PC-9 (cell line): ENCODE data around the gene SLC9A6.

Experiments used
- EZH2 ChIP-seq: fragments of 200-600 bp; sonication (generic); IDR thresholded peaks from 2 replicates; pipeline ENCODE4 v1.8.0; 2017; ENCODE audit warnings: antibody characterized with exemption, low read depth
- TF ChIP-seq, protein P1 (sequence below): fragments of 200-600 bp; sonication (generic); conservative IDR thresholded peaks from 2 replicates; pipeline ENCODE4 v1.6.1; 2017; ENCODE audit warnings: mixed run types, antibody characterized with exemption, mild to moderate bottlenecking, moderate library complexity

DNA sequence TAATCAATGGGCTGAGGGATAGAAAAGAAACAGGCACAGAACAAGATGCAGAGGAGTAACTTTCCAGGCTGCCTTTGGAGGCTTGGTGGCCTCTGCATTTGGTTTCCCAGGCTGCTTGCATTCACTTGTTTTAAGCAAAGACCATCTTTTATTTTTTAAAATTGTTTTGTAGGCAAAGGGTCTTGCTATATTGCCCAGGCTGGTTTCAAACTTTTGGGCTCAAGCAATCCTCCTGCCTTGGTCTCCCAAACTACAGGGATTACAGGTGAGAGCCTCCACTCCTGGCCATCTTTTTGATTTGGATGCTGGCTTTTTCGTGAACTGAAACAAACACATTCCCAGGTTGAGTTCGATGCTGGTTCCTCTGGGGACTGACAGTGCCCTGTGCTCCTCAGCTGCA, 74.1 kb downstream of the SLC9A6 start:
- TF ChIP-seq EZH2: no peak
- TF ChIP-seq, protein P1, sequence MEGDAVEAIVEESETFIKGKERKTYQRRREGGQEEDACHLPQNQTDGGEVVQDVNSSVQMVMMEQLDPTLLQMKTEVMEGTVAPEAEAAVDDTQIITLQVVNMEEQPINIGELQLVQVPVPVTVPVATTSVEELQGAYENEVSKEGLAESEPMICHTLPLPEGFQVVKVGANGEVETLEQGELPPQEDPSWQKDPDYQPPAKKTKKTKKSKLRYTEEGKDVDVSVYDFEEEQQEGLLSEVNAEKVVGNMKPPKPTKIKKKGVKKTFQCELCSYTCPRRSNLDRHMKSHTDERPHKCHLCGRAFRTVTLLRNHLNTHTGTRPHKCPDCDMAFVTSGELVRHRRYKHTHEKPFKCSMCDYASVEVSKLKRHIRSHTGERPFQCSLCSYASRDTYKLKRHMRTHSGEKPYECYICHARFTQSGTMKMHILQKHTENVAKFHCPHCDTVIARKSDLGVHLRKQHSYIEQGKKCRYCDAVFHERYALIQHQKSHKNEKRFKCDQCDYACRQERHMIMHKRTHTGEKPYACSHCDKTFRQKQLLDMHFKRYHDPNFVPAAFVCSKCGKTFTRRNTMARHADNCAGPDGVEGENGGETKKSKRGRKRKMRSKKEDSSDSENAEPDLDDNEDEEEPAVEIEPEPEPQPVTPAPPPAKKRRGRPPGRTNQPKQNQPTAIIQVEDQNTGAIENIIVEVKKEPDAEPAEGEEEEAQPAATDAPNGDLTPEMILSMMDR: no peak
